ENCODE results near the gene TJP3.
A peak's percentile ranks its signal among the peaks of the same experiment; 100 is the strongest.

The TJP3 gene

DNA sequence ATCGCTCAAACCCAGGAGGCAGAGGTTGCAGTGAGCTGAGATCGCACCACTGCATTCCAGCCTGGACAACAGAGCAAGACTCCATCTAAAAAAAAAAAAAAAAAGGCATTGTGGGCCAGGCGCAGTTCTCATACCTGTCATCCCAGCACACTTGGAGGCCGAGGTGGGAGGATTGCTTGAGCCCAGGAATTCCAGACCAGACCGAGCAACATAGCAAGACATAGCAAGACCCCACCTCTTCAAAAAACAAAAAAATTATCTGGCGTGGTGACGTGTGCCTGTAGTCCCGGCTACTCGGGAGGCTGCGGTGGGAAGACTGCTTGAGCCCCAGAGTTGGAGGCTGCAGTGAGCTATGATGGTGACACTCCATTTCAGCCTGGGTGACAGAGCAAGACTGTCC, 25.9 kb upstream of the TJP3 start:
- TF ChIP-seq CTCF (conservative IDR thresholded peaks at IDR 0.05; ENCODE audit: low read depth, low read length) = no peak
- H3K4me3 ChIP-seq (ENCODE audit: low read depth, low read length) = no peak overlapping the region
- DNase-seq (ENCODE audit: low read depth) = no peak

GRCh38 chr19:3682741-3683404, 25.3 kb upstream of the TJP3 start:
- TF ChIP-seq CTCF (conservative IDR thresholded peaks at IDR 0.05; ENCODE audit: low read depth, low read length) = no peak
- DNase-seq (ENCODE audit: low read depth) = peak; percentile 95
- no peak overlapping the region for H3K4me3 ChIP-seq (ENCODE audit: low read depth, low read length)

- TF ChIP-seq CTCF (conservative IDR thresholded peaks at IDR 0.05; ENCODE audit: low read depth, low read length) = no peak
- no peak overlapping the region for H3K4me3 ChIP-seq (ENCODE audit: low read depth, low read length)
- DNase-seq (ENCODE audit: low read depth) = peak; percentile 98
These were observed 24.7 kb upstream of the TJP3 start for GRCh38 chr19:3683405-3684053.

DNA sequence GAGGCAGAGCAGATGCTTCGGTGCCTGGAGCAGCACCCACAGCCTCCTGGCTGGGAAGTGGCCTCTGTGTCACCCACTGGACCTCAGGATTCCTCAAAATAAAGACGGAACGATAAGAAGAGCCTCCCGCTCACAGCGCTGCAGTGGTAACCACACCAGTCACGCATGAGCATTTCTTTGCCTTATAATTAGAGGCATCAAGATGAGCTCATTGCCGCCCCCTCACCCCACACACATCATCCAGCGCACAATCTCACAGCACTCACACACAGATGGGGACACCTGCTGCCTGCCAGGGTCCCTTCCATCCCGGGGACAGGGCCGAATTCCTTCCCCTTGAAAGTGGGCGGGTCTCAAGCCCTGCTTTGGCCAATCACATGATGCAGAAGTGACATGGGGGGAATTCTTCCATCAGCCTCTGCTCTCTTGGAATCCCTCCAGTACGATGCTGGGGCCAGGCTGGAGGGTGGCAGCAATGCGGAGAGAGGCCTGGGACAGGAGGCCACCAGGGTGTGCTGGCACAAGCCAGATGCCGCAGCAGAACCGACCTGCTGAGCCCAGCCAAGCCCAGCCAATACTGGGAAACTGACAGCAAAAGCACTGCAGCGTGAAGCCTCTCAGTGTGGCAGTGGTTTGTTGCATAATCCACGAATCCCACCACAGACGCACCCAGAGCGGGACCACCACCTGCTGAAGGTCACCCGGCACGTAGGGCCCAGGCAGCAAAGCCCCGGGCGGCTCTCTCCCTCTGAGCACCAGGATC, 23.9 kb upstream of the TJP3 start:
- TF ChIP-seq CTCF (conservative IDR thresholded peaks at IDR 0.05; ENCODE audit: low read depth, low read length) = no peak
- H3K4me3 ChIP-seq (ENCODE audit: low read depth, low read length) = no peak overlapping the region
- peak; percentile 93 for DNase-seq (ENCODE audit: low read depth)

GRCh38 chr19:3684817-3685410, 23.3 kb upstream of the TJP3 start:
- peak; percentile 35 for DNase-seq (ENCODE audit: low read depth)
- no peak overlapping the region for H3K4me3 ChIP-seq (ENCODE audit: low read depth, low read length)
- TF ChIP-seq CTCF (conservative IDR thresholded peaks at IDR 0.05; ENCODE audit: low read depth, low read length) = peak; percentile 34

DNA sequence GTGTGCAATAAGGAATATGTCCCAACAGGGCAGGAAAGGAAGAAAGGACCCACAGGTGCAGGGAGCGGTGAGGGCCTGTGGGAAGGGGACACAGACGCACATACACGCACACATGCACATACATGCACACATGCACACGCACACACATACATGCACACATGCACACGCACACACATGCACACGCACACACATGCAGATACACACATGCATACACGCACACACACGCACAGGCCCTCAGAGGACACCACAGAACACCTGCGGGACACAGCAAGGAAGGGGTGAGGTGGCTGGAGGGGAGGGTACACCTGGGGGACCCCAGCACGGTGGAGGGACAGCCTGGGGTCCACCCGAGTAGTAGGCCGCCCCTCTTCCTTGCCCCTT, 20.8 kb upstream of the TJP3 start:
- no peak for TF ChIP-seq CTCF (conservative IDR thresholded peaks at IDR 0.05; ENCODE audit: low read depth, low read length)
- DNase-seq (ENCODE audit: low read depth) = no peak
- H3K4me3 ChIP-seq (ENCODE audit: low read depth, low read length) = no peak overlapping the region

Data from choroid plexus epithelial cell (primary cell).